Measurements from ENCODE around the gene ITGB5. TPM values are rescaled to one million over a fixed set of nuclear protein-coding genes. Genes with fewer than 3 reads are reported as not detected.
"Not testable (repeated sequence)": the region's sequence is repeated elsewhere in the genome, so short reads cannot be mapped to it uniquely, and the experiment has no call there.

The ITGB5 gene
- total RNA-seq, 1 experiment from 2014 or later, result 129 TPM

DNA sequence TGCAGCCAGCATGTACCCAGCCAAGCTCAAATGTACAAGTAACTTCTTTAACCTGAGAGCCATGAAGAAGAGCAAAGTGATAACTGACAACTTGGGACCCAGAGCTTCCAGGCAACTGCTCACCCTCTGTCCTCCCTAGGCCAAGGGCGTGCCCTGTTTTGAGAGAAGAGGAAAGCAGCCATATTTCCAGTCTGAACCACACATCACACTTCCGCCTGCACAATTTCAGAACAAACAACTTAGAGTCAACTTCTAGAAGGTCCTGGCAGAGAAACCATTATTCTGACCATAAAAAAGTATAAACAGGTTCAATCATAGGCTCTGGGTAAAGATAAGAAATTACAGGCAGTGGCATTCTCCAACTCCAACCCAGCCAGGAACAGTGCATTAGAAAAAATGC, 50.1 kb downstream of the ITGB5 start:
- no peak for DNase-seq (ENCODE audit: low read depth)

DNA sequence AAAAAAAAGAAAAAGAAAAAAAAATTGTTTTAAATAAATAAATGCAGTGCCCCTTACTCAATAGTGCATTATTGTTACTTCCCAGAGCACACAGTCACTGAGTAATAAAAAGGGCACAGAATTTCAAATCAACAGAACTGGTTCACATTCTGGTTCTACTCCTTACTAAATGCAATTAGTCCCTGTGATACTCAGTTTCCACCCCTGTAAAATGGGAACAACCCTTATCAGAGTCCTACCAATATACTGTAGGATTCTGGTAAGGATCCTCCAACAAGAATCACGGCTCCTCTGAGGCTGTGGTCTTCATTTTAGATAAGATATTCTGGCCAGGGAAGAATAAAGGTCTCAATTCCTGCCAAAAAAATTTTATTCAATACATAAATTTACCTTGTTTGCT, 50.7 kb downstream of the ITGB5 start:
- no peak for DNase-seq (ENCODE audit: low read depth)

DNA sequence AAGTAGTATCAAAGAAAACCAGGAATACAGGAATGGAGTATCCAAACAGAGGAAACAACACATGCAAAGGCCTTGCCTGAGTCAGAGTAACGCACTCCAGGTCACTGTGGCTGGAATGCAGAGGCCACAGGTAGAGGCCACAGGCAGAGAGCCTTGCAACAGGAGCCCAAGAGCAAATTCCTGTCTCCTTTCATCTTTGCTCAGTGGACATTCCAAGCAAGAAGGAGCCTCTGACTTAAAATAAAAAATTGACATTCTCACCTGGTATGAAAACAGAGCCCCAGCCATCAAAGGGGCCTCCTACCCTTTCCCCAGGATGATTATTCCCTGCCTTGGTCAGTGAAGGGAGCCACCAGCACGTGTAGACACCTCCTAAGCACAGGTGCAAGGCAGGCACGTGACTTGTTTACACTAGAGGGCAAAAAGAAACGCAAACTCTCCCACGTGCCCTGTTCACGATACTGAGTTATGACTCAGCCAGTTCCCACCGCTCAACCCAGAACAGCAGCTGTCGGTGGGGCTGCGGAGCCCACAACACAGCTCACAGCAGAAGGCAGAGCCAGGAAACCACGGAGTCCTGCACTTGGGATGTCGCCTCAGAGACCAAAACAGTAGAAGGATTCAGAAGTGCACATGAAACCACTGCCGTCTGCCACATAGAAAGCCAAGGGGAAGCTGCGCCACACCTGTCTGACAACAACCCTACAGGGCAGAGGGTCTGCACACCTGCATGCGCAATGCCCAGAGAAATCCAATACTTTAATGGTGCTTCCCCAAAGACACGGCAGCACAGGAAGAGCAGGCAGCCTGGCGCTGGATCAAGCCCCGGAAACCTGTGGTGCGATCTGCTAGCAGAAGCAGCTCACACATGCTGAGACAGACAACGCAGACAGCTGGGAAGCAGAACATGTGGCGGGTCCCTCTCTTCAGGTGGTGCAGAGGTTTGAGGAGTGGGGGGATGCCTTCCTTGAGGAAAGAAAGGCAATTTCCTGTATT, 52.1 kb downstream of the ITGB5 start:
- peak; percentile 81 for DNase-seq (ENCODE audit: low read depth)

DNA sequence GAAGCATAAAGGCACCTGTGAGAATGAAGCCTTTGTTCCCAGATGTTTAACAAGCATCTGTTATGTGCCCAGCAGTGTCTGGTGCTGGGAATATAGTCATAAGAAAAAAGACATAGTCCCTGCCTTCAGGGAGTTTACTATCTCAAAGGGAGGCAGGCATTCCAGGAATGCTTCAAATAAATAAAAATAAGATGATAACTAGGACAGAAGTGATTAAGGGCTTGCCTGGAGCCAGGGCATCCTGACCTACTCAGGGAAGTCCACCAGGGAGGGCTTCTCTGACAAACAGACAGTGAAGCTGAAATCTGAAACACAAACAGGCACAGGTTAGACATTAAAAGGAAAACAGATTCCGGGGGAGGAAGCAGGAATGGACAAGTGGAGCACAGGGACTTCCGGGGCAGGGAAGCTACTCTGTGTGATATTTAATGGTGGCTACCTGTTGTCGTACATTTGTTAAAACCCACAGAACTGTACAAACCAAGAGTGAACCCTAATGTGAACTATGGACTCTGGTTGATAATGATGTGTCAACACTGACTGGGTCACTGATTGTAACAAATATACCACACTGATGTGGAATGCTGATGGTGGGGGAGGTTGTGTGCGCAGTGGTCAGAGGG, 53.3 kb downstream of the ITGB5 start:
- no peak for DNase-seq (ENCODE audit: low read depth)

DNA sequence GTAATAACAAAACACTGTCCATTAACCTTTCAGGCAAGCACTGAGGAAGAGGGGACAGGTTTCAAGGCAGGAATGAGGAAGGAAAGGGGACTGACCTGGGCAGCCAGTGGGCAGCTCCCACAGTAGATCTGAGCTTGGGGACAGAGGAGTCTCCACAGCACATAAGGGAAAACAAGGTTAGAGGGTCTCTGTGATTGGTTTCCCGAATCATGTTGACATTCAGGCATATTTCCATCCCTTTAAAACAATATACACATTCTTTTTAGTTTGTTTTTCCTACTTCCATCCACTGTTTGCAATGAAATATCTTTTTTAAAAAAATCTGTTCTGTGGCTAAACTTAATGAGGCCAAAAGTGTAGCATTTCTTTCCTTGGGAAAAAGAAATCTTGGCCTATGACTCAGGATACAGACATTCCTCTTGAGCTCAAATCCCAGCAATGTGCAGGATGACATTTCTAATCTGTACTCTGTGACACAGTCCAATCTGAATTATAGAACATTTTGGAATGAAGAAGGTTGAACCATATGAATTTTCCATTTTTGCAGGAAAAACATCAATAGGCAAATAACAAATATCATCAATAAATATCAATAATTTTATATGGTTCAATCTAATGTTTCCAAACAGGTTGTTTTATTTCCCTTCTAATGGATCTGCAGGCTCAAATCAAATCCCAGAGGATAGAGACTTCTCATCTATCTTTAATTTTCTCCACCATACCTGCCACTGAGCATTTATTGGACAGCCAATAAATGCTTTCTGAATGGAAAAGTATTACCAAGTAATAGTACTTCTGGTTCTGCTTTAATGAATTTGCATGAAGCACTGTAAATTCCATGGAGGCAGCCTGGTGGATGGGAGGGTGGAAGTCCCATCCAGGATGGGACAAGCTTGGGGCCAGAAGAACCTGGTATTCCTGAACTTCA, 54.1 kb downstream of the ITGB5 start:
- DNase-seq (ENCODE audit: low read depth), result peak; percentile 72

DNA sequence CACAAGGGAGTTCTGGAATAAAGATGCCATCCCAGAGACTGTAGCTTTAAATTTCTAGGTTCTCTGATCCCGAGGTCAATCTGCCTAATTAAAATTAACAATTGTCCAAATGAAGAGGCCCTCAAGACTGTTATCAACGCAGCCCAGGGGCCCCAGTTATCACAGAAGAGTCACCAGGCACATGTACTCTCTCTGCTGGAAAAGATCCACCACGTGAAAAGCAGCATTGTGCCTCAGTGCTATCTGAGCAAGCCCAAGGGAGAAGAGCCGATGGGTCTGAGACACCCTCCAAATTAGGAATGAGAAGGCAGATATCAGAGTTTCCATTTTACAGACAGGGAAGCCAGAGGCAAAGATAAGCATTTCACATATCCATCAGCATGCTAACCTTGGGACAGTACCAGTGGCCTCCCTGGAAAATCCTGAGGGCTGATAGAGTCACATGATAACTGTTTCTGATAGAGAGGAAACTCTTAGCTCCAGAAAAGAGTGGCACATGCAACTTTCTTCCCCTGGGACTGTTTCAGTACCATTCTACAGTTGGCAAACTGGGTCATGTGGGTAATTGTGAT, 55.5 kb downstream of the ITGB5 start:
- DNase-seq (ENCODE audit: low read depth), result no peak

DNA sequence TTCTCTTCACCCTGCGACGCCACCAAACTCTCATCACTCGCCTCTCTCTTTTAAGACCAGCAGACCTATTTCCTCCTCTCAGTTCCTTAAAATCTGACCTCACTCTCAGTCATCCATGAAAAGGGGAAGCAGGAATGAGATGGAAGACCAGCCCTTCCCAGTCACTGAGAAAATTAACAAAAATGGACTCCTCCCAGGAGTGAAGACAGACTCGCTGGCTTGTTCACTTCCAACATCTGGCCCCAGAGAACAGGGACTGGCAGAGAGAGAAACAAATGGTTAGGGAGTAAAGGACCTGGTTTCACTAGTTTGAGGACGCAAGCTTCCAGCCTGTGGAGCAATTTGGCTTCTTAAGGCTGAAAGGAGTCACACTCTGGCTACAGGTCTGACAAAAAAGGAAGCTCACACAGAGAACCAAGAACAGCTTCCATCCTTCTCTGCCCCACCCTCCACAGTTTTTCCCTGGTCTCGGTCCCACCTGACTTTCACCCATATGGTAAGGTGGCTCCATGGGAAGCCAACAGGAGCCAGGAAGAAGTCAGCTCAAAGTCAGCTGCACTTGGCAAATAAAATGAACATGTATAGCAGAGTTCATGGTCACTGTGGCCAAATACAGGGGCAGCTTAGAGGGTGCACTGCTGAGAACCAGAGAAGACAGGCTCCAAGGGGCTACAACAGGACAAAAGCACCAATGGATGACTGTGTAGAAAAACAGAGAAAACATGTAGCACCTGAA, 57.2 kb downstream of the ITGB5 start:
- no peak for DNase-seq (ENCODE audit: low read depth)

DNA sequence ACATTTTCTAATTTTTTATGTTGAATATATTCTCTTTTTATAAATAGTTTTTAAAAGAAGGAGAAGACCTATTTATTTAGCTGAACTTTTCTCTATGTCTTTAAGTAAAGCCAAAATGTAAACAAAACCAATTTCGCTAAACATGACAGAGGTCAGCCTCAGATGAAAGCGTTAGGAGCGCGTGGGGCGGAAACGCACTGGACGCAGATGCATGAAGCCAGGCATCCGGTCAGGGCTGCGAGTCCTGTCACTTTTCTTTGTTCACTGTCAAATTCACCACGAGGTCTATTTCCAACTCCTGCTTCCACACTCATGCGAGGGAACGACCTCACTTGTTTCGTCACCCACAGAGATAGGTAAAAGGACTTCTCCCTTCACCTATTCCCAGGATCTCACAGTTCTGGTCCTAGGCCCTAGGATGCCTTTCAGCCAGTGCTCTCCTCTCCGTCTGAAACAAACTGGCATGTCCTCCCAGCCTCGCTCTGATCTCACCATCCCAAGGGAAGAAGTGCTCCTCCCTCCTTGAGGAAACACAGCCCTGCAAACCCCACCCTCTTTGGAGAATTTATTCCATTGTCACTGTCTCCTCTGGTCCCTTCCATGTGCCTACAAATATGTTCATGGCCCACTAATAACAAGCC, 57.9 kb downstream of the ITGB5 start:
- no peak for DNase-seq (ENCODE audit: low read depth)

DNA sequence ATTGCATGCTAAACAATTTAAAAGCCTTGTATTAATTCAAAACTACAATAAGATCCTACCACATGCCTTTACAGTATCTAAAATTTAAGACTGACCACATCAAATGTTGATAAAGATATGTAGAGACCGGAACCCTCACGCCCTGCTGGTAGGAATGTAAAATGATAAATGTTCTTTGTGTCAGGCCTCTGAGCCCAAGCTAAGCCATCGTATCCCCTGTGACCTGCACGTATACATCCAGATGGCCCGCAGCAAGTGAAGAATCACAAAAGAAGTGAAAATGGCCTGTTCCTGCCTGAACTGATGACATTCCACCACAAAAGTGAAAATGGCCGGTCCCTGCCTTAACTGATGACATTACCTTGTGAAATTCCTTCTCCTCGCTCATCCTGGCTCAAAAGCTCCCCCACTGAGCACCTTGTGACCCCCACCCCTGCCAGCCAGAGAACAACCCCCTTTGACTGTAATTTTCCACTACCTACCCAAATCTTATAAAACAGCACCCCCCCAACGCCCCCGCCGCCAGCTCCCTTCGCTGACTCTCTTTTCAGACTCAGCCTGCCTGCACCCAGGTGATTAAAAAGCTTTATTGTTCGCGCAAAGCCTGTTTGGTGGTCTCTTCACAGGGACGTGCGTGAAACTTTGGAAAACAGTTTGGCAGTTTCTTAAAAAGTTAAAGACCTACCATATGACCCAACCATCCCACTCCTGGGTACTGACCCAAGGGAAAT, 59.5 kb downstream of the ITGB5 start:
- DNase-seq (ENCODE audit: low read depth), result not testable (repeated sequence)

DNA sequence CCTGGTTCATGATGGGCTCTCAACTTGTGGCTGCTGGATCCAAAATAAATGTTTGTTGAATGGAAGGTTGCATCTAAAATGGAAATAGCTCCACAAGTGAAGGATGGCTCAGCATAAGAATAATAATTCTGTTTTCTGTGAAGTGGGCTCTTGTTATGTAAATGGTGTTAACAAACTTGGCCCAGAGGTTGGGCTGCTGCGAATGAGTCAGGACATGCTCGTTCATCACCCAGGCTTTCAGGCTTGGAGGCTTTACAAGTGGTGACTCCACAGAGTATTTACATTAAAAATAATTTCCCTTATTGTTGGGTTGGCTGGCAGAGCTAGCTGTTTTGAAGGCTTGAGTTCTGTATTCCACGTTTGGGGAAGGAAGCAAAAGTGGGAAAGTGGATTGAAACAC, 60.5 kb downstream of the ITGB5 start:
- DNase-seq (ENCODE audit: low read depth), result peak; percentile 77

DNA sequence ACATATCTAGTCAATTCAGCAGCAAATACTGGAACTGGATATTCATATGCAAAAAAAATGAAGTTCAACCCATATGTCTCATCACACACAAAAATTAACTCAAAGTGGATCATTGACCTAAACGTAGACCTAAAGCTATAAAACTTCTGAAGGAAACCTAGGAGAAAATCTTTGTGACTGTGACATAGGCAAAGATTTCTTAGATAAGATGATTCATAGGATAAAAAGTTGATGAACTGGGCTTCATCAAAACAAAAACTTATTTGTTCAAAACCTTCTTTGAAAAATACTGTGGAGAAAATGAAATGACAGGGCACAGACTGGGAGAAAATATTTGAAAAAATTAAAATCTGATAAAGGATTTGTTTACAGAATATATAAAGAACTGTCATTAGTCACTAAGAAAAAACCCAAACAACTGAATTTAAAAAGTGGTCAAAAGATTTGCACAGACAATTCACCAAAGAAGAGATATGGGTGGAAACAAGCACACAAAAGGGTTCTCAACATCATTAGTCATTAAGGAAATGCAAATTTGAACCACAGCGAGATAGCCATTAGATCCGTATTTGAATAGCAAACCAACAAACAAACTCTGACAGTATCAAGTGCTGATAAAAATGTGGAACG, 62.8 kb downstream of the ITGB5 start:
- DNase-seq (ENCODE audit: low read depth), result no peak

DNA sequence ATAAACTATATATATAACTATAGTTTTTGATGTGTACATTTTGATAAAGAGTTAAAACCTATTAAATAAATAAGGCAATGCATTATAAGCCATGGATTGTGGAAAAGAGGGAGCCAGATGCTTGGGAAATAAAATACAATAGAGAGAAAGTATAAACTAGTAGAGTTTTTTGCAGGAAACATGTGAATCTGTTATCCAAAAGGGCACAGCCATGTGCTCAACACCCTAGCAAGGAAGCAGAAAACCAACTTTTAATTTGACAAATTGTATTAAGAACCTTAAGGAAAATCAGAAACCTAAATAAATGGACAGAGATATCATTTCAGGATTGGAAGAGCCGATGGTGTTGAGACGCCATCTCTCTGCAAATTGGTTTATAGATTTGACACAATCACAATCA, 63.5 kb downstream of the ITGB5 start:
- no peak for DNase-seq (ENCODE audit: low read depth)

DNA sequence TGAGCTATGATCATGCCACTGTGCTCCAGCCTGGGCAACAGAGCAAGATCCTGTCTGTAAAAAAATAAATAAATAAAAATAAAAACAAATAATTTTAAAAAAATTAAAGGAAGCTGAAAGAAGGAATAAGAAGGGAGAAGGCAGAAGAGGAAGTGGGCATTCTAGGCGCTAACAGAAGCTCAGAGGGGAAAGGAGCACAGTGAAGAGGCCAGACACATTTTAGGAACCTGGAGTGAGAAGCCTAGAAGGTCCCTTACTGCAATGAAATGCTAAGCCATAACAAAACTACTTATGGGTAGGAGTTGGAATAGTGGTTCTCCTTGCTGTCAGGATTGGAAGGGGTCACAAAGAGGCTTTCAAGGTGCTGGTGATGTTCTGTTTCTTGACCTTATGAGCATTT, 64.0 kb downstream of the ITGB5 start:
- no peak for DNase-seq (ENCODE audit: low read depth)

DNA sequence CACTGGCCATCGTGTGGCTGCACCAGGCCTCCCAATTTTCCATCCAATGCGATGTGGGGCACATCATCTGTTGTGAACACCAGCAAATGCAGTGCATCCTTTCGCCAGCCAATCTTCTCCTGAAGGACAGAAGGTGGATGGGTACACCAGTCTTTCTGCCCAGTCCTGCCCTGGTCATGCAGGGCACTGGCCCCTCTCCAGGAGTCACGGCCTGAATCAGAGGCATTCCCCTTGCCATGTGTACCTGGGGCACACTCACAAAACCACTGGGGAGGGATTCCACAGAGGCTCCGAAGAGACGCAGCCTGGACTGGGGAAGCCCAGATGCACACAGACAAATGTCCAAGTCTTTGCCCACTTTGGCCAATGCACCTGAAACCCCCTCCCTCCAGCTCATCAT, 65.8 kb downstream of the ITGB5 start:
- no peak for DNase-seq (ENCODE audit: low read depth)

DNA sequence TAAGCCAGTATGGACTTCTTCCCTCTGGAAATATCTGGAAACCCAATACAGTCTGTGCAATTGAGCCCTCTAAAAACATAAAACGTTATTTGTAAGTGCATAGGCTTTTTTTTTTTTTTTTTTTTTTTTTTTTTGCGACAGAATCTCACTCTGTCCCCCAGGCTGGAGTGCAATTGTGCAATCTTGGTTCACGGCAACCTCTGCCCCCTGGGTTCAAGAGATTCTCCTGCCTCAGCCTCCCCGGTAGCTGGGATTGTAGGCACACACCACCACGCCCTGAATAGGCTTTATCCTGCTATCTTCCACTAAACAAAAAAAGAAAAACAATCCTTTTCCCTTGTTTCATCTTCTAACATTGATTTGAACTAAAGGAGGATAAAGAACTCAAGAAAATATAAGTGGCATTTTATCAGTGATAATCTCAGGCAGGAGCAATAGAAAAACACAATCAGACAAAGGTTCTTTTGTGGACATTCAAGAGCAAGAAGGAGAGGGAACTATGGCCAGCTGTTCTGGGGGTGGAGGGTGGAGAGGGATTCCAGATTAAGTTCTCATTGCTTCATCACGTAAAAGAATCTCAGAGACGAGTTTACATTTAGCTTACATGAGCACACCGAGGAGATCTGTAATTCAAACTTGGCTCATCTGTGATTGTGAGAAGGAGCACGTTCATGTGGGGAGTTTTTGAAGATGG, 68.6 kb downstream of the ITGB5 start:
- no peak for DNase-seq (ENCODE audit: low read depth)

DNA sequence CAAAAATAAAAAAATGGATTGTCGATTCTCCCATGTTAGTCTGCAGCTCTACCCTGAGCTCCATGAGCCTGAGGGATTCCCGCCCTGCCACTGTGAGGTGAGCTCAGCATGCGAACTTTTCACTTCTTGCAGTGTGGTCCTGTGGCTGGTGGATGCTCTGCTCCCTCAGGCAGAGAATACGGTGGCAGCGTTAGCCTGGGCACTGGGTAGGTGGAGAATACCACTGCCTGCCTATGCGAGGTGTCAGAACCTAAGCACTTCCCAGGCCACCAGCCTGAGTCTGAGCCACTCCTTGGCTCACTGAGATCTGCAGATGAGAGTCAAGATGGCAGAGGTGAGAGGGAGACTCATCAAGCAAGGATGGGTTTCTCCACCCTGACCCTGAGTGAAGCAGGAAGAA, 70.1 kb downstream of the ITGB5 start:
- no peak for DNase-seq (ENCODE audit: low read depth)

DNA sequence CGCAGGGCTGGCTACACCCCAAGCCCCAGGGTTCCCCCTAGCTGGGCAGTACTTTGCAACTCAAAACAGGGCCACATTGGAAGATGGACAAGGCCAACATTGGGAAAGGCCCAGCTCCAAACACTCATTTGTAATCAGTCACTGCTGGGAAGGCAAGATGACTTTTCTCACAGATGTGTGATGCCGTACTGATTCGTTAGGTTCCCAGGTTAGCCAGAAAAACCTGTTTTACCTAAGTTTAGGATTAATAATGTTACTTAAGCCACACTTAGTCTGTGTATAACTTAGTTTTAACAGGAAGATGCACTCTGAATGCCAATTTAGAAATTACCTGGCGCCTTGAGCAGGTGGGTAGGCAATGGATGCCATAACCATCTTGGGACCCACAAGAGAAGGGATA, 71.0 kb downstream of the ITGB5 start:
- DNase-seq (ENCODE audit: low read depth), result no peak

DNA sequence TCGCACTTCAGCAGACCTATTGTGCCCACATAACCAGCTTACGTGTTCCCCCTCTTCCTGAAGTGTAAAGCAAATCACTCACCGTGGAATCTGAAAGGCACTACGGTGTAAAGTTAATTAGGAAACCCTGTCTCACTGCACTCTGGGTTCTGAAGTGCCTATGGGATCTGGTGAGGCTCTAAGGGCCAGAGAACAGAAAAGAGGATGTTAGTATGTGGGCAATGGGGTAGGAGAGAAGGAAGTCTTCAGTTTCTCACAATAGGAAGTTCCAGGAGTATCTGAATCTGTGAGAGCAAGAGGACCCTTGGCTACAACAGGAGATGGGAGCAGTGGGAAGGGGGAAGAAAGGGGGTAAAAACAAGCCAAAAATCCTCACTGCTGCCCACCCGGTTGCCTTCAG, 71.4 kb downstream of the ITGB5 start:
- no peak for DNase-seq (ENCODE audit: low read depth)

Data from Daoy (cell line).